ENCODE results near the gene PLXNA4.

The PLXNA4 gene

GRCh38 chr7:132318352-132319318 is 257.6 kb downstream of the PLXNA4 start:
- peak; percentile 67 for DNase-seq (ENCODE audit: low read depth)

DNA sequence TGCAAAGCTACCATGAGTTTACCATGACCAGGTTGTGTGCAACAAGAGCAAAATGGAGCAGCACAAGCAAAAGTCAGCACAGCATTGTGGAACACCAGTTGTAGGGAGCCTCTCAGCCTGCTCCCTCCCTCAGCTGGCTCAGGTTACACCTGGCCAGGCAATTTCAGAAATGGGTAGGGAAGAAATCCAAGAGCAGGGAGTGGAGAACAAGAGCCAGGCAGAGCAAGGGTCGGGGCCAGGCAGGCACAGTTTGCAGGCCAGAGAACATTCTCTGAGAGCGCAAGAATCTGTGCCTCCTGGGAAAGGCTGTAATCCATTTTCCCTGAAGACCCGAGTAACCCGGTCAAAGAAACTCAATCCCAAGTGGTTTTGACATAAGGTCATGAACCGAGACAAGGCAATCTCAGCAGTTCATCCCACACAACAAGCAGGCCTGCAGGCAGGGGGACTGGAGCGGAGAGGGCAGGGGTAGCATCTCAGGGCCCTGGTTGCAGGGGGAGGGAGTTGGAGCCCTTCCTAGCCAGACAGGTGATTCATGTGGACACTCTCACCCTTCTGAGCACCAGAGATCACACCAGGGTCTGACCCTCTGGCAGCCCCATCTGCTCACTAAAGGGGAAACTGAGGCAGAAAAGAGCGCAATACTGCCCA is 258.4 kb downstream of the PLXNA4 start:
- no peak for DNase-seq (ENCODE audit: low read depth)

DNA sequence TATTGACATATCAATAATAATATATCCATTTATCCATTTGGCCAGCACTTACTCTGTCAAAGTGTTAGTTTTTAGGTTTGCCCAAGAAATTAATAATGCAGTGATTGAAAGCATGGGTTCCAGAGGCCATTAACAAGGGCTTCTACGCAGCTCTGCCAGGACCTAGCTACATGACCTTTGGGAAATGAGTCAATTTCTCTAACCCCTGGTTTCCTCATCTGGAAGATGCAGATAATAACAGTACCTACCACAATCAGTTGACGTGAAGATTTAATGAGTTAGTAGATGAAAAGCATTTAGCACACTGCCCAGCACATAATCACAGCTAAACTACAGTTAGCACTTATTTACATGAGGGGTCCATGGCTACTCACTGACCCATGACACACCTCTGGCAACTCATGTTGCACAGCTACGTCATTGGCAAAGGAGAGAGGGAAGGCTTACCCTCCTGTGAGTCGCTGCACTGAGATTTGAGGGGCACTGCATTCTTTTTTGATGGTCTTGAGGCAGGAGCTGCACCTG is 263.7 kb downstream of the PLXNA4 start:
- DNase-seq (ENCODE audit: low read depth), result no peak

DNA sequence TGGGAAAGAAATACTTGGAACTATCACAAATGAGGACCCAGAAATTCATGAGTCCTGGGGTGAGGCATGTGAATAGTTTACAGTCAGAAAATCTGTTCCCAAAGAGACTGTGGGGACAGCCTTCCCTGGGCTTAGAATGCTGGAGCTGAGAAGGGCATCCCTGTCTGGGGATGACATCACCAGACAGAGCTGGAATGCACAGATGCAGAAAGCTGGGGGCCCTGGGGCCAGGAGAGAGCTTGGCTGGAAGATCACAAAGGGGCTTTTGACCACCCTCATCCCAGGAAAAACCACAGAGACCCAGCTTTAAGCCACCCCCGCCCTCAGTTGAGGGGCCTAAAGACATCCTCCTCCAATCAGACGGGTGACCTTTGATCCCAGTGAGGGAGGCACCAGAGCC is 264.5 kb downstream of the PLXNA4 start:
- no peak for DNase-seq (ENCODE audit: low read depth)

- no peak for DNase-seq (ENCODE audit: low read depth)
These were observed 267.0 kb downstream of the PLXNA4 start for GRCh38 chr7:132309102-132309805.

- no peak for DNase-seq (ENCODE audit: low read depth)
These were observed 268.8 kb downstream of the PLXNA4 start for GRCh38 chr7:132307465-132307864.

DNA sequence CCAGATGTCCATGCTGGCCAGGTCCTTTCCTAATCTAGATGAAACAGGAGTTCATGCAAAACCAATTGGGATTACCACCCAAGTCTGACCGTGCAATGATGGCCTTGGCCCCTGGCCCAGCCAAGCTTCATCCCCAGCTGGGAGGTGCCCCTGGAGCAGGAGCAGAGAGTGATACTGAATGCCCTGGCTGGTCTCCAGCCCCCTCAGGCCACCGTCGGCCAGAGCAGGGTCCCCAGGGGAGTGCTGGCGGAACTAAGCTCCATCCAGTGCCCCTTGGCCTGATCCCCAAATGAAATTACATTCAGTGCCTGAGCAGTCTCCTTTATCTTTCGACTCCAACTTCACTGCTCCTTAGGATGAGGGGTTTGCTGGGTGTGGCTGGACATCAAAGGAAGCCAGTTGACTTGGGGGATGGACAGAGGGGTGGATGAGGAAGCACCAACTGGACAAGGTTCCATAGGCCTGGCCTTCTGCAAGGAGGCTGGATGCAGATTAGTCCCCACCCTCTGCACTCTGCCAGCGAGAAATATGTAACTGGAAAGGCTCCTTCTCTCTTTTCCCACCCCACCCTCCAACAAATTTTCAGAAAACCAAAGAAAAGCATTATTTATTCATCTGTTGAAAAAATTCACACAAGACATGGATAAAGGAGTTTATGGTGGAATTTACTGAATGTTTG is 275.5 kb downstream of the PLXNA4 start:
- no peak for DNase-seq (ENCODE audit: low read depth)

- no peak for DNase-seq (ENCODE audit: low read depth)
These were observed 277.5 kb downstream of the PLXNA4 start for GRCh38 chr7:132298790-132299189.

GRCh38 chr7:132296820-132297219 is 279.4 kb downstream of the PLXNA4 start:
- DNase-seq (ENCODE audit: low read depth), result no peak

GRCh38 chr7:132295175-132295574 is 281.1 kb downstream of the PLXNA4 start:
- no peak for DNase-seq (ENCODE audit: low read depth)

- no peak for DNase-seq (ENCODE audit: low read depth)
These were observed 283.5 kb downstream of the PLXNA4 start for GRCh38 chr7:132292803-132293202.

DNA sequence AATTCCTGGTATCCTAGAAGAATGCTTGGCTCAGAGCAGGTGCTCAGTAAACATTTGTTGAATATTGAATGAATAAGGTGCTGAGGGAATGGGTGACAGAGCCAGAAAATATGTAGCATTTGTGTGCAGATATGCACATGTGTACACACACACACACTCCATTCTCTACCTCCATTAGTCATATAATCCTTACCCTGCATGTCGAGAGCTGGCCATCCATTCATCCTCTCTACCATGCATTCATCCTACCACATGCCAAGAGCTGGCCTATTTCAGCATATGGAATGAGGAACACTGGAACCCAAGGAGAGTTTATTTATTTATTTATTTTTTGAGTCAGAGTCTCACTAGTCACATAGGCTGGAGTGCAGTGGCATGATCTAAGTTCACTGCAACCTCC is 284.8 kb downstream of the PLXNA4 start:
- DNase-seq (ENCODE audit: low read depth), result no peak

DNA sequence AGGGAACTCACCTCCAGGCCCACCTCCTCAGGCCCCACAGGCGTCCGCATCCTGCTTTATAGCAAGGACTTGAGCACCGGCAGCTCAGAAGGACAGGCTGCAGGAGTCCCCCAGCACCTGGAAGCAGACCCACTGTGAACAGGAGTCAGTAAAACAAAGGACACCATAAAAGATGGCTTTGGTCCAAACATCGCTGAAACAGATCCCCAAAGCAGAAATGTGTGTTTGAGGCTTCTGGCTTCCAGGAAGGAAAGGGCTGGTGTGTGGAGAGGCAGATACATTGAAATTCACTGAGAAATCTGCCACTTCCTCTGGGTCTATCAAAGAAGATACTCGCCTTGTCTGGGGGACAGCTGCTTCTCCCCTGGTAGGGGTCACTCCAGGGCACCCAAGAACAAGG is 286.2 kb downstream of the PLXNA4 start:
- DNase-seq (ENCODE audit: low read depth), result no peak

DNA sequence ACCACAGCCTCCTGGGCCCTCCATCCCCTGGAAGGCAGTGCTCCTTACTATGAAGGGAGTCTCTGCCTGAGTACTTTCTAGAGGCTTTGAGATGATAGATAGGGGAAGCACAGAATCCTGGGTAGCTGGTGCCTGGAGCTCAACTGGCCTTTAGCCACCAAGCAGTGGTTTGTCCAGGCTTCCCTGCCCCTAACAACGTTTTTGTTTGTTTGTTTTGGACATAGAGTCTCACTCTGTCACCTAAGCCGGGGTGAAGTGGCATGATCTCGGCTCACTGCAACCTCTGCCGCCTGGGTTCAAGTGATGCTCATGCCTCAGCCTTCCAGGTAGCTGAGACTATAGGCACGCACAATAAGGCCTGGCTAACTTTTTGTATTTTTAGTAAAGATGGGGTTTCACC is 289.4 kb downstream of the PLXNA4 start:
- no peak for DNase-seq (ENCODE audit: low read depth)

DNA sequence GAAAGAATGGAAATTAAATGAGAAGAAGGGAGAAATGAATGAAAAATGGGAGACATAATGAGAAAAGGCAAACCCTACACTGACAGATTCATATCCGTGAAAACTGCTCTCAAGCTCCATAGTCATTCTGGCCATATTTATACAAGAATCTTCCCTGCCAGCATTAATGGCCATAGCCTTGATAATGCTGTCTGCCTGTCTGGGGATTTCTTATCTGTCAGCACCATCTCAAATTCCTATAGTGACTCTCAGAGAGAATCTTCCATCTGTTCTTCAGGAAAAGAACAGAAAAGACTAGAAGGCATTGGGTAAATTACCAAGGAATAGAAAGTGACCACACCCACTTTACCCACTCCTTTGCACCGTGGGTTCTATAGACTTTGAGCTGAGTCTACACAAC is 295.9 kb downstream of the PLXNA4 start:
- DNase-seq (ENCODE audit: low read depth), result no peak

DNA sequence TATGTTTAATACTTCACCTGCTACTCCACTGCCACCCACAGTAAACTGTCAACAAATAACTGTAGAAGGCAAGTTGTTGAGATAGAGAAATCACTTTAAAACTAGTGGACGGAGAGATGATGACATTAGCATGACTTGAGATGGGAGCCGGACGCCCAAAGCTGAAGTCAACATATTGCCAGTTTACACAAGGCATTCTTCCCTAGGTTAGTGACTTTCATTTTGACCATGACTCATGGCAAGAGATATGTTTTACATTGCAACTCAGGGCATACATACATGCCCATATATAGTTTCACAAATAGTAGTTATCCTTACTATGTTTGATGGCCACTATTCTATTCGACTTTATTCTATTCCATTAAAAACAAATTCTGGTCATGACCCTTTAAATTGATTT is 296.6 kb downstream of the PLXNA4 start:
- DNase-seq (ENCODE audit: low read depth), result no peak

DNA sequence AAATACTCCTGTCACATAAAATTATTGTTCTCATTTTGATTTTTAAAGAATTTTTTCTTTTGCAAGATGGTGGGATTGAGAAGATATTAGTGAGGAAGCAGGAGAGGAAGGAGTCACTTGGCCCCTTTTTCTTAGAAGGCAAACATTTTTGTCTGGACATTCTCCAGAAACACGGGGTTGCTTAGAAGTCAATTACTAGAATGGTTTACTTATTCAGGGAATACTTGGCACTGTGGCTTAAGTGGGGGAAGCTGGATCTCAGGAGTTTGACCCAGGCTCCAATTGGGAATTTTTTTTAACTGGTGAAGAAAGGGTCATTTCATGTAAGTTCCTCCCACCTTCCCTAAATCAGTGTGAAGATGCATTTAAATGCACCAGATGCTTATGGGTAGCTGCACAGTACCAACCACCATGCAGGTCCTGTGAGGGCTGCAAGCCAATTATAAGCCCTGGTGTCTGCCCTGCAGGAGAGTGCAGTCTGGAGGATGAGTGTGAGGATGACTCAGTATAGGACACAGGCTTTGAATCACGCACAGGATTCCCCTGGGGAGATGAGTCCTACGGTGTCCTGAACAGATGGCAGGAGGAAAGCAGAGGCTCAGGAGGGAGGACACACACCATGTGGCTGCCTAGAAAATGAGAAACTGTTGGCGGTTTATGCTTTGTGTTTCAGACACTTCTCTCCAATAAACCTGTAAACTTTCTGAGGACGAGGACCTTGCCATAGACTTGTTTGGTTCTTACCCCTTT is 299.1 kb downstream of the PLXNA4 start:
- no peak for DNase-seq (ENCODE audit: low read depth)

- DNase-seq (ENCODE audit: low read depth), result no peak
These were observed 300.0 kb downstream of the PLXNA4 start for GRCh38 chr7:132276234-132276630.

GRCh38 chr7:132275416-132276233 is 300.6 kb downstream of the PLXNA4 start:
- no peak for DNase-seq (ENCODE audit: low read depth)

DNA sequence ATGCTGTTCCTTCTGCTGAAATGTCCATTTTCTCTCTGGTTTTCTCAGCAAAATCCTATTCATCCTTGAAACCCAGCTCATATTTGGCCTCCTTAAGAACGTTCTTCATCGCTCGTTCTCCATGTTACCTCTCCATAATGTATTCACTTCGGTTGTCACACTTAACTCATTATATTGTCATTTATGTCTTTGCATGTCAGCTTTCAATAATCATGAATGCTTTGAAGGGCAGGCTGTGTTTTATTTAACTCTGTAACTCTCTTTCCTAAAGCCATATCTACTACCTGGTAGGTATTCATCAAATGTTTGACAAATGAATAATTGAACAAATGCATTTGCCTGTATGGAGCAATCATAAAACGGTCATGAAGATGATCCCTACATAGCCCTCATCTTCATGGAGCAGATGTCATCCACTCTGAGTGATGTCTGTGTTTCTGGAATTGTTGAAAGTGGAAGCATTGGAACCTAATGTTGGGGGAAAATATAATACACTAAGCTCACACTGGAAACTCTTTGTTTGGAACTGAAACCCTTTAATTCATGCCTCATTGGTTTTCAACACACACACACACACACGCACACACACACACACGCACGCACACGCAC is 303.4 kb downstream of the PLXNA4 start:
- DNase-seq (ENCODE audit: low read depth), result no peak
